HG02759 (cell line): ENCODE data around the gene MAP4K4.
"Not testable (repeated sequence)": the region's sequence is repeated elsewhere in the genome, so short reads cannot be mapped to it uniquely, and the experiment has no call there.

Source experiments
- ATAC-seq: cut with Tn5 transposase; IDR thresholded peaks from one replicate; pipeline ENCODE4 v1.9.1; 2021; ENCODE audit warnings: mild to moderate bottlenecking, moderate library complexity; ENCODE audit not compliant: unreplicated experiment

Gene MAP4K4

GRCh38 chr2:101897301-101897700 lies 199.8 kb downstream of the MAP4K4 start:
- ATAC-seq, result no peak

DNA sequence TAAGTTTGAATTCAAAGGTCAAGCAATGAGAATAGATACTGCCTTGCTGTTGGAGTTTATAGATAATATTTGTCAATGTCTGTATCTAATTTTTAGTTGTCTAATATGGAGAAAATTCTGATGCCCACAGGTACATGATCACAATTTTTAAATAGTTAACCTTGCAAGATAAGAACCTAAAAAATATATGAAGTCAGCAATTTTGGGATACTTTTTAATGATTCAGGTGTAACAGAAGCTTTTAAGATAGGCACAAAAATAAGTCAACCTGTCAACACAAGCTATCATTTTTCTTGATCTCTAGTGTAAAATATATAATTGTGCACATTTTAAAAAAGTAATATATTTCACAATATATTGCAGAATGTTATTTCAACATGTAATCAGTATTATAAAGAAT lies 201.8 kb downstream of the MAP4K4 start:
- ATAC-seq, result no peak

GRCh38 chr2:101899871-101900270 lies 202.4 kb downstream of the MAP4K4 start:
- ATAC-seq, result no peak

GRCh38 chr2:101900375-101900774 lies 202.9 kb downstream of the MAP4K4 start:
- peak; percentile 60 for ATAC-seq

- no peak for ATAC-seq
Observed at GRCh38 chr2:101901241-101901640, 203.7 kb downstream of the MAP4K4 start.

DNA sequence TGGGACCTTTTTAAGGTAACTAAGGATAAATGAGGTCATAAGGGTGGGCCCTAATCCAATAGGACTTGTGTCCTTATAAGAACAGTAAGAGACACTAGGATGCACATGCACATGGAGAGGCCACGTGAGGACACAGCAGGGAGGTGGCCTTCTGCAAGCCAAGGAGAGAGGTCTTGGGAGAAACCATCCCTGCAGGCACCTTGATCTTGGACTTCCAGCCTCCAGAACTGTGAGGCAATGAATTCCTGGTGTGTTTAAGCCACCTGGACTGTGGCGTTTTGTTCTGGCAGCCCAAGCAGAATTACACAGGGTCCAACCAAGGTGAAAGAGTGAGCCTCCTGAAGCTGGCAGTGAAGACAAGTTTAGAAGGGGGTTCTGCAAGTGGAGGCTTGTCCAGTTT lies 204.7 kb downstream of the MAP4K4 start:
- ATAC-seq, result no peak

DNA sequence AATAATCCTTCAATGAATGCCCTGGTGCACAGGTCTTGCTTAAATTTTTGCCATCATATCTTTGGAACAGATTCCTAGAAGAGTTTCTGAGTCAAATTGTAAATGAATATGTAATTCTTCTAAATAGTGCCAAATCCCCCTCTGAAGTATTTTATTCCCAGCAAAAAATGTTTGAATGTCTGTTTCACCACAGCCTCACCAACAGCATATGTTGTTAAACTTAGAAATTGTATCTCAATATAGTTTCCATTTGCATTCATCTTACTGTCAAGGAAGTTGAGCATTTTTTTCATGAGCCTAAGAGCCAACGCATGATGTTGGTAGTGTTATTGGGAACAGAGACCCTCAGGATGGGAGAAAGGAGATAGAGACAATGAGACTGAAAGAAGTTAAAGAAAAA lies 207.4 kb downstream of the MAP4K4 start:
- ATAC-seq, result no peak

GRCh38 chr2:101905746-101906336 lies 208.3 kb downstream of the MAP4K4 start:
- no peak for ATAC-seq

- ATAC-seq, result no peak
Observed at GRCh38 chr2:101909760-101910159, 212.3 kb downstream of the MAP4K4 start.

- ATAC-seq, result peak; percentile 92
Observed at GRCh38 chr2:101912545-101912944, 215.0 kb downstream of the MAP4K4 start.

DNA sequence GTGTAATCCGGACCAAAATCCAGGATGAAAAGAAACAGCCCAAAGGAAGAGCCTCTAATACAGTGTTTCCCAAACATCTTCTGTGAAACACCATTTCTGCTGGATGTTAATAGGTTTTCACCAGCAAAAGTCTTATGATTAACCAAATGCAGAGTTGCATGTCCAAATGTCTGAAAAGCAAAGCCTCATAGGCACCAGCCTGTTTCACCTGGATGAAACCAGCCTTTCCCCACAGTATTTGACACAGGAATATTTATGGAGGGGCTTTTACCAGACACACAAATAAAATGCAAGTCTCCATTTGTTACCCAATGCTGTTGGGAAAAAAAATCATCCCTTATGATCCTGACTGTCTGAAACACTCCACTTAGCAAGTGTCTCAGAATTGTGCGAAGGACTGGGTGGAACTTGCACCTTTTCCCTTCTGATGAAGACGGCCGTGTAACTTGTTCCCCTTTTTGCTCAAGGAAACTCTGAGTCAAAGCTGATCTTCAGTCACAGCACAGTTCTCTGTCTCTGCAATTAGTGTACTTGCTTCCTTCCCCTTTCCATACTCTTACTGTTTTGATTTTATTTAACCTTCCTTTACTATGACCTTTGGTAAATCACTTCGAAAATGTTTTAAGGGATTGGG lies 223.9 kb downstream of the MAP4K4 start:
- peak; percentile 62 for ATAC-seq

- no peak for ATAC-seq
Observed at GRCh38 chr2:101921953-101922325, 224.4 kb downstream of the MAP4K4 start.

DNA sequence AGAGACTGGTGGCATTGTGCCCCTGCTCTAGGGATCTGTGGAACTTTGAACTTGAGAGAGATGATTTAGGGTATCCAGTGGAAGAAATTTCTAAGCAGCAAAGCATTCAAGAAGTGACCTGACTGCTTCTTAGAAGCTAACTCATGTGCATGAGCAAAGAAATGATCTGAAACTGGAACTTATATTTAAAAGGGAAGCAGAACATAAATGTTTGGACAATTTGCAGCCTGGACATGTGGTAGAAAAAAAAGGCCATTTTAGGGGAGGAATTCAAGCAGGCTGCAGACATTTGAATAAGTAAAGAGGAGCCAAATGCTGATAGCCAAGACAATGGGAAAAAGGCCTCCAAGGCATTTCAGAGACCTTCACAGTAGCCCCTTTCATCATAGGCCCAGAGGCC lies 226.8 kb downstream of the MAP4K4 start:
- ATAC-seq, result not testable (repeated sequence)

GRCh38 chr2:101930019-101930418 lies 232.5 kb downstream of the MAP4K4 start:
- ATAC-seq, result no peak

DNA sequence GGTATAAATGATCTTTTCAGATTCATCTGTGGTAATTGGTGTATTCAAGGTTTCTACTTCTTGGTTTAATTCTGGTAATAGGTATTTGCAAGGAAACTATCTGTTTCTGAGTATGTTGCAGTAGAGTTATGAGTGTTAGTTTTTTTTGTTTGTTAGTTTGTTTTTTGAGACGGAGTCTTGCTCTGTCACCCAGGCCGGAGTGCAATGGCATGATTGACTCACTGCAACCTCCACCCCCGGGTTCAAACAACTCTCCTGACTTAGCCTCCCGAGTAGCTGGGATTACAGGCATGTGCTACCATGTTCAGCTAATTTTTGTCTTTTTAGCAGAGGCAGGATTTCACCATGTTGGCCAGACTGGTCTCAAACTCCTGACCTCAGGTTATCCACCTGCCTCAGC lies 233.3 kb downstream of the MAP4K4 start:
- no peak for ATAC-seq

GRCh38 chr2:101931402-101931801 lies 233.9 kb downstream of the MAP4K4 start:
- no peak for ATAC-seq

DNA sequence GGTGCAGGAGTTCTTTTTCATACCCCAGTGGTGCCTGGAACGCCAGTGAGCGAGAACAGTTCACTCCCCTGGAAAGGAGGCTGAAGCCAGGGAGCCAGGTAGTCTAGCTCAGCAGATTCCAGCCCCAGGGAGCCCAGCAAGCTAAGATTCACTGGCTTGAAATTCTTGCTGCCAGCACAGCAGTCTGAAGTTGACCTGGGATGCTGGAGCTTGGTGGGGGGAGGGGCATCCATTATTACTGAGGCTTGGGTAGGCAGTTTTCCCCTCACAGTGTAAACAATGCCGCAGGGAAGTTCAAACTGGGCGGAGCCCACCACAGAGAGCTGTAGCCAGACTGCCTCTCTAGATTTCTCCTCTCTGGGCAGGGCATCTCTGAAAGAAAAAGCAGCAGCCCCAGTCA lies 238.3 kb downstream of the MAP4K4 start:
- ATAC-seq, result not testable (repeated sequence)

DNA sequence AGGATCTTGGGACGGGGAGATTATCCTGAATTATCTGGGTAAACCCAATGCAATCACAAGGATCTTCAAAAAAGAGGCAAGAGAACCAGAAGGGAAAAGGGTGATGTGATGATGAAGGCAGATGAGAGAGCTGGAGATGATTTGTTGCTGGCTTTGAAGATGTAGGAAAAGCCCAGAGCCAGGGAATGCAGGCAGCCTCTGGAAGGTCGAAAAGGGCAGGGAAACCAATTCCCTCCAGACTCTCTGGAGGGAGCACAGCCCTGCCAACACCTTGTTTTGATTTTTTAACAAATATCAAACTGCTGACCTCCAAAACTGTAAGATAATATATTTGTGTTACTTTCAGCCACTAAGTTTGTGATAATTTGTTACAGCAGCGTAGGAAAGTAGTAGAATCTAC lies 245.3 kb downstream of the MAP4K4 start:
- no peak for ATAC-seq
